Osteoblast (primary cell): ENCODE data around the gene BTRC. TPM values are rescaled to one million over a fixed set of nuclear protein-coding genes. Genes with fewer than 3 reads are reported as not detected.

Experiments used
- DNase-seq: peaks from one replicate; pipeline ENCODE4 v3.0.0; 2011; ENCODE audit warnings: low spot score, mixed read lengths; ENCODE audit not compliant: insufficient read length; ENCODE audit errors: missing footprints
- H2AFZ ChIP-seq: 2 replicates; pipeline ENCODE4 v1.6.0; 2011; ENCODE audit warnings: mild to moderate bottlenecking, low read length
- H3K27ac ChIP-seq: 2 replicates; pipeline ENCODE4 v1.5.1; 2011; ENCODE audit warnings: mild to moderate bottlenecking, low read depth, low read length, moderate library complexity
- H3K27me3 ChIP-seq: 2 replicates; pipeline ENCODE4 v1.6.0; 2012; ENCODE audit warnings: mild to moderate bottlenecking, control low read depth, inconsistent platforms, low read length, moderate library complexity; ENCODE audit not compliant: insufficient read depth
- H3K36me3 ChIP-seq: 2 replicates; pipeline ENCODE4 v1.5.1; 2011; ENCODE audit warnings: mild to moderate bottlenecking, low read length, control low read depth, moderate library complexity; ENCODE audit not compliant: insufficient read depth
- H3K4me1 ChIP-seq: 2 replicates; pipeline ENCODE4 v1.5.1; 2011; ENCODE audit warnings: mild to moderate bottlenecking, low read length, control low read depth, moderate library complexity; ENCODE audit not compliant: insufficient read depth
- H3K4me2 ChIP-seq: 2 replicates; pipeline ENCODE4 v1.6.0; 2011; ENCODE audit warnings: mild to moderate bottlenecking, low read length; ENCODE audit not compliant: insufficient read depth
- H3K4me3 ChIP-seq: fragments of 200-600 bp; sonication (generic); 3 replicates; pipeline ENCODE4 v1.5.1; 2012; ENCODE audit warnings: mild to moderate bottlenecking, low read length, inconsistent platforms; ENCODE audit not compliant: insufficient read depth
- H3K79me2 ChIP-seq: 2 replicates; pipeline ENCODE4 v1.6.0; 2012; ENCODE audit warnings: mild to moderate bottlenecking, low read length, control low read depth, inconsistent platforms; ENCODE audit not compliant: insufficient read depth
- H3K9me3 ChIP-seq: 2 replicates; pipeline ENCODE4 v1.5.1; 2011; ENCODE audit warnings: low read depth, low read length, control low read depth
- H4K20me1 ChIP-seq: 2 replicates; pipeline ENCODE4 v1.6.0; 2012; ENCODE audit warnings: mild to moderate bottlenecking, low read length, control low read depth; ENCODE audit not compliant: insufficient read depth
- CTCF ChIP-seq: IDR thresholded peaks from 2 replicates; pipeline ENCODE4 v1.5.1; 2011; ENCODE audit warnings: mild to moderate bottlenecking, low read depth, low read length, moderate library complexity; ENCODE audit errors: extremely low read depth
- total RNA-seq: library from RNA; depleted of rRNA; stranded (reverse); fragments of >200 nt; gene quantifications from 2 replicates; pipeline ENCODE4 v1.2.3, GENCODE V29; 2012

BTRC gene
- total RNA-seq, 1 donor, result 11.2 TPM

- Histone ChIP-seq H3K9me3 (no peaks in the 10 kb centered on the region), H3K4me3 (no peak overlapping the region), H3K79me2 (no peaks in the 10 kb centered on the region), H3K4me2 (no peak overlapping the region), H4K20me1 (no peaks in the 10 kb centered on the region), H3K27me3 (no peaks in the 10 kb centered on the region), H3K27ac (no peak overlapping the region), H2AFZ (no peak overlapping the region), H3K36me3 (peaks cover 19% of the 10 kb centered on the region), H3K4me1 (no peaks in the 10 kb centered on the region)
- no peak for DNase-seq
- TF ChIP-seq CTCF, result no peak
Measured at GRCh38 chr10:101535949-101536348, 182.0 kb downstream of the BTRC start.

- Histone ChIP-seq H3K36me3 (peaks cover 19% of the 10 kb centered on the region), H3K4me1 (no peaks in the 10 kb centered on the region), H4K20me1 (no peaks in the 10 kb centered on the region), H3K27me3 (no peaks in the 10 kb centered on the region), H3K27ac (no peak overlapping the region), H3K4me3 (no peak overlapping the region), H3K79me2 (no peaks in the 10 kb centered on the region), H2AFZ (no peak overlapping the region), H3K4me2 (no peak overlapping the region), H3K9me3 (no peaks in the 10 kb centered on the region)
- TF ChIP-seq CTCF, result peak; percentile 58
- DNase-seq, result no peak
Measured at GRCh38 chr10:101536800-101537199, 182.8 kb downstream of the BTRC start.

DNA sequence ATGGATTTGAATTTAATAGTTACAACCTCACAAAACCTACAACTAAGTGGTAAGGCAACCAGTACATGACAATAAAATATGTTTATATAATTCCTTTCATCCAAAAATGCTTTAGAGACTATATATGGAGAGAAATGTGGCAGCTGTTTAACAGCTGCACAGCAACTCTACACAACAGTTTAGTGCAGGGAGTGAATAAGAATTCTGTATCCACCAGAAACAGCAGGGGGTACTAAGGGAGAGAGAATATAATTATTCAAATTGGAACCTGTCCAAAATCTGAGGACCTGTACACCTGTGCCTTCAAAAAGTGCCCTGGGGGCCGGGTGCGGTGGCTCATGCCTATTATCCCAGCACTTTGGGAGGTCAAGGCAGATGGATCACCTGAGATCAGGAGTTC is 184.5 kb downstream of the BTRC start:
- Histone ChIP-seq H3K9me3 (no peaks in the 10 kb centered on the region), H4K20me1 (no peaks in the 10 kb centered on the region)
- no peak for TF ChIP-seq CTCF

GRCh38 chr10:101545898-101546297 is 191.9 kb downstream of the BTRC start:
- no peak overlapping the region for H2AFZ ChIP-seq
- H3K27me3 ChIP-seq, result no peaks in the 10 kb centered on the region
- peaks cover 2% of the 10 kb centered on the region for H3K36me3 ChIP-seq
- no peaks in the 10 kb centered on the region for H3K79me2 ChIP-seq
- no peak for TF ChIP-seq CTCF
- no peak for DNase-seq
- H3K4me3 ChIP-seq, result no peak overlapping the region
- H3K4me2 ChIP-seq, result no peak overlapping the region
- no peaks in the 10 kb centered on the region for H3K4me1 ChIP-seq
- no peaks in the 10 kb centered on the region for H4K20me1 ChIP-seq
- no peaks in the 10 kb centered on the region for H3K9me3 ChIP-seq
- no peak overlapping the region for H3K27ac ChIP-seq

More for the DNA sequence above, 184.5 kb downstream of the BTRC start:
- Histone ChIP-seq H3K36me3 (peaks cover 11% of the 10 kb centered on the region), H3K4me1 (no peaks in the 10 kb centered on the region), H3K79me2 (no peaks in the 10 kb centered on the region), H3K4me3 (no peak overlapping the region), H3K27me3 (no peaks in the 10 kb centered on the region), H3K4me2 (no peak overlapping the region), H3K27ac (no peak overlapping the region), H2AFZ (no peak overlapping the region)
- DNase-seq, result no peak
